ENCODE data around the gene RANBP9.

Gene RANBP9

DNA sequence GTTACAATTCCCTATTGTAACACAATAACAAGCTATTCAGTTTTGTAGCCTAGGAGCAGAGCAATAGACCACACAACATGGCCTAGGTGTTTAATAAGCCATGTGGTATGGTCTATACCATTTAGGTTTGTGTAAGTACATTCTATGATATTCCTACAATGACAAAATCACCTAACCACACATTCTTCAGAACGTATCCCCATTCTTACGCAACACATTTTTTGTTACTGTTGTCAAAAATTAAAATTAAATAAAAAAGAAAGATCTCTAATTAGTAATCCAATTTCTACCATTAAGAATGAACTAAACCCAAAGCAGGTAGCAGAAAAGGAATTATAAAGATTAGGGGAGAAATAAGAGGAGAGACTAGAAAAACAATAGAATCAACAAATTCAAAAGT, 44.0 kb downstream of the RANBP9 start:
- no peak overlapping the region for H3K27ac ChIP-seq (ENCODE audit: low read depth, low read length)
- peaks cover 10% of the 10 kb centered on the region; the same call in 1 of the 2 replicates for H3K4me1 ChIP-seq (ENCODE audit: control insufficient read depth, insufficient read depth, low read length)
- no peaks in the 10 kb centered on the region; the same call in 1 of the 2 replicates for H3K36me3 ChIP-seq (ENCODE audit: control insufficient read depth, insufficient read depth, low read length)
- no peaks in the 10 kb centered on the region for H3K27me3 ChIP-seq (ENCODE audit: control insufficient read depth, insufficient read depth, low read length)
- no peak overlapping the region for H3K4me3 ChIP-seq (ENCODE audit: low read depth, low read length)
- H3K9me3 ChIP-seq (ENCODE audit: control insufficient read depth, insufficient read depth, low read depth, low read length): peaks cover 4% of the 10 kb centered on the region; the same call in 1 of the 2 replicates
- H3K9ac ChIP-seq (ENCODE audit: low read length): no peak overlapping the region

DNA sequence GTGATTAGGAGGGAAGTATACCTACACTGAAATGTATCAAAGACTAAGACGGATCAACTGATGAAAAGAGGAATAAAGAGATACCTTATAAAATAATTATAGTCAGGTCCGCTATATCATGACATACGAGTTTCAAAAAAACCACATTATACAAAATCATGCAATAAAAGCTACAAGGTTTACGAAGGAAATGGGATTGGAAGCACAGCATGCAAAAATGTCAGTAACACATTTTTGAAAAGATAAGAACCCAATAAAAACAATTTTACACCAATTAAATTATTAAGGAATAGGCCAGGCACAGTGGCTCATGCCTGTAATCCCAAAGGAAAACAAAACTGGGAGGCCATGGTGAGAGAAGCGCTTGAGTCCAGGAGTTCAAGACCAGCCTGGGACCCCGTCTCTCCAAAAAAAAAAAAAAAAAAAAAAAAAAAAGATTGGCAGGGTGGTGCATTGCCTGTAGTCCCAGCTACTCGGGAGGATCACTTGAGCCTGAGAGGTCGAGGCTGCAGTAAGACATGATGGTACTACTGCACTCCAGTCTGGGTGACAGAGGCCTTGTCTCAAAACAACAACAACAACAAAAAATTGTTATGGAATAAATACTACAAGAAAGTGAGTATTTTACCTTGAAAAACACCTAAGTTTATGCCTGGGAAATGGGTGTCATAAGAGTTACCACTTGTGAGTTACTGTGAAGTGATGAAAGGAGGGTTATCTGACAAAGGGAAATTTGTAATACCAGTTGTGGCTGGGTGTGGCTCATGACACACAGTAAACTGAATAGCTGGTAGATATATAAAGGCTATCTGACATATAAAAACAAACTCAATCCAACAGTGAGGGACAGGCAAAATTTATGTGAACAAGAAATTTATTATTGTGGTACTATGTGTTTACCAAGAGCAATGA, 45.2 kb downstream of the RANBP9 start:
- H3K9me3 ChIP-seq (ENCODE audit: control insufficient read depth, insufficient read depth, low read depth, low read length): peaks cover 4% of the 10 kb centered on the region; the same call in 1 of the 2 replicates
- no peak overlapping the region for H3K4me3 ChIP-seq (ENCODE audit: low read depth, low read length)
- no peak overlapping the region for H3K27ac ChIP-seq (ENCODE audit: low read depth, low read length)
- H3K9ac ChIP-seq (ENCODE audit: low read length): no peak overlapping the region
- no peaks in the 10 kb centered on the region; the same call in 1 of the 2 replicates for H3K36me3 ChIP-seq (ENCODE audit: control insufficient read depth, insufficient read depth, low read length)
- H3K27me3 ChIP-seq (ENCODE audit: control insufficient read depth, insufficient read depth, low read length): no peaks in the 10 kb centered on the region
- H3K4me1 ChIP-seq (ENCODE audit: control insufficient read depth, insufficient read depth, low read length): peaks cover 13% of the 10 kb centered on the region

DNA sequence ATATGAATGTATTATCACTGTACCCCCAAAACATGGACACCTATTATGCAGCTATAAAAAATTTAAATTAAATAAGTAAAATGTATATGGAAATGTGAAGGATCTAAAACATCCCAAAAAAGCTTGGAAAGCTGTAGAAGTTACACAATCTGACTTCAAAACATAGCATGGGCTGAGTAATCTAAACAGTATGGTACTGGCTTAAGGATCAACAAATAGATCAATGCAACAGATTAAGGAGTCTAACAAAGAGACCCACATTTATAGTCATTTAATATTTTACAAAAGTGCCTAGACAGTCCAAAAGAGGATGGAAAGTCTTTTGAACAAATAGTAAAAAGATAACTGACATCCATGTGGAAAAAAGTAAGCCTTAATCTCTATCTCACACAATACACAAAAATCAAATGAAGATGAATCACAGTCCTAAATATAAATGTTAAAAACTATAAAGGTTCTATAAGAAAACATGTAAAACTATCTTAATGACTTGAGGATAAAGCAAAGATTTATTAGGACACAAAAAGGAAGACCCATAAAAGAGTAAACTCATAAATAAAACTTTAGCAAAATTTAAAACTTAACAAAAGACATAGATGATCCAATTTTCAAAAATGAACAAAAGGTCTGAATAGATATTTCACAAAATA, 46.8 kb downstream of the RANBP9 start:
- Histone ChIP-seq H3K36me3 (ENCODE audit: control insufficient read depth, insufficient read depth, low read length) (no peaks in the 10 kb centered on the region), H3K9me3 (ENCODE audit: control insufficient read depth, insufficient read depth, low read depth, low read length) (no peaks in the 10 kb centered on the region), H3K27ac (ENCODE audit: low read depth, low read length) (no peak overlapping the region), H3K4me3 (ENCODE audit: low read depth, low read length) (no peak overlapping the region), H3K4me1 (ENCODE audit: control insufficient read depth, insufficient read depth, low read length) (peaks cover 16% of the 10 kb centered on the region), H3K9ac (ENCODE audit: low read length) (no peak overlapping the region), H3K27me3 (ENCODE audit: control insufficient read depth, insufficient read depth, low read length) (no peaks in the 10 kb centered on the region)

DNA sequence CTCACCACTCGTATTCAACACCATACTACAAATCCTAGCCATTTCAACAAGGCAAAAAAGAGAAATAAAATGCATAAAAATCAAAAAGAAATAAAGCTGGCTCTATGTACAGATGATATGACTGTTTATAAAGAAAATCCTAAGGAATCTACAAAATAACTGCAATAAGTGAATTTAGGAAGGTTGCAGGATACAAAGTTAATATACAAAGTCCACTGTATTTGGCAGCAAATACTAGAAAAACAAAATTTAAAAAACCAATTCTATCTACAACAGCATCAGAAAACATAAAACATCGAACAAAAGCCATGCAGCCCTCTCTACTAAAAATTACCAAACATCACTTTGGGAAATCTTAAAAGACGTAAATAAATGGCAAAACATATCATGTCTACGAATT, 47.6 kb downstream of the RANBP9 start:
- Histone ChIP-seq H3K27me3 (ENCODE audit: control insufficient read depth, insufficient read depth, low read length) (no peaks in the 10 kb centered on the region), H3K9ac (ENCODE audit: low read length) (no peak overlapping the region), H3K4me1 (ENCODE audit: control insufficient read depth, insufficient read depth, low read length) (peaks cover 16% of the 10 kb centered on the region), H3K9me3 (ENCODE audit: control insufficient read depth, insufficient read depth, low read depth, low read length) (no peaks in the 10 kb centered on the region), H3K27ac (ENCODE audit: low read depth, low read length) (no peak overlapping the region), H3K36me3 (ENCODE audit: control insufficient read depth, insufficient read depth, low read length) (no peaks in the 10 kb centered on the region), H3K4me3 (ENCODE audit: low read depth, low read length) (no peak overlapping the region)

DNA sequence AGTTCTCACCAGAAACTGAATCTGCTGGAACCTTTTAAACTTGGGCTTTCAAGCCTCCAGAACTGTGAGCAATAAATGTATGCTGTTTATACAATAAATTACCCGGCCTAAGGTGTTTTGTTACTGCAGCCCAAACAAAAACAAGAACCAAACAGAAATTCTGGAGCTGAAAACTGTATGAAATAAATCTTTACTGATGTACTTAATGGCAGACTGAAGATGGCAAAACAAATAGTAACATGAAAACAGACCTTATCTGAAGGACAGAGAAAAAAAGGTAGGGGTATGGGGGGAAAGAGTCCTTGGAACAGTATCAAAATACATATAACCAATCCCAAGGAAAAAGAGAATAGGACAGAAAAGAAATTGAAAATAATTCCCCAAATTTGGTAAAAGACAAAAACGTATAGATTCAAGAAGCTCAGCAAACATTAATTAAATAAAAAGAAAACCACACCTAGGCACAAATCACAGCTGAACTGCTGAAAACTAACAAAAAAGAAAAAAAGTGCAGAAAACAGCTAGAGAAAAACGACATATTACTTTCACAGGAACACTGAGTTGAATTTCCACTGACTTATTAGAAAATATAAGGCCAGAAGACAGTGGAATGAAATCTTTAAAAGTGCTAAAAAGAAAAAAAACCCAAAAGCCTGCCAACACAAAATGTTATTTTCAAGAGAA, 48.8 kb downstream of the RANBP9 start:
- H3K4me1 ChIP-seq (ENCODE audit: control insufficient read depth, insufficient read depth, low read length): peaks cover 10% of the 10 kb centered on the region
- H3K9ac ChIP-seq (ENCODE audit: low read length): no peak overlapping the region
- H3K9me3 ChIP-seq (ENCODE audit: control insufficient read depth, insufficient read depth, low read depth, low read length): no peaks in the 10 kb centered on the region
- 0 out of 2 replicates have a peak overlapping the region, but pooled peaks have one; percentile 19 for H3K27ac ChIP-seq (ENCODE audit: low read depth, low read length)
- no peaks in the 10 kb centered on the region for H3K36me3 ChIP-seq (ENCODE audit: control insufficient read depth, insufficient read depth, low read length)
- no peak overlapping the region for H3K4me3 ChIP-seq (ENCODE audit: low read depth, low read length)
- no peaks in the 10 kb centered on the region for H3K27me3 ChIP-seq (ENCODE audit: control insufficient read depth, insufficient read depth, low read length)

DNA sequence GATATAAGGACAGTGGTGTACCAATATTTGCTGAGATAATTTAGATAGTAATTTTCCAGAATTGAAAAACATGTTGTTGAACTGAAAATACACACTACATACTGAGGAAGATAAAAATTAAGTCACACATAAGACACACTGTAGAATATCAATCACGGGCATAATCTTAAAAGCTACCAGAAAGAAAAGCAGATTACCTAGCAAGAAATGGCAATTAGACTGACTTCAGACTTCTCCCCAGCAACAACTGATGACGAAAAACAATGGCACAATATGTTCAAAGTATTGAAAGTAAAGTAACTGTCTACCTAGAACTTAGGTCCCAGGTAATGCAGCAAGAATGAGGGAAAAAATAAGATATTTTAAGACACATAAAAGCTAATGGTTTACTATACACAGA, 50.0 kb downstream of the RANBP9 start:
- Histone ChIP-seq H3K36me3 (ENCODE audit: control insufficient read depth, insufficient read depth, low read length) (no peaks in the 10 kb centered on the region), H3K4me3 (ENCODE audit: low read depth, low read length) (no peak overlapping the region), H3K4me1 (ENCODE audit: control insufficient read depth, insufficient read depth, low read length) (peaks cover 10% of the 10 kb centered on the region), H3K27ac (ENCODE audit: low read depth, low read length) (no peak overlapping the region), H3K27me3 (ENCODE audit: control insufficient read depth, insufficient read depth, low read length) (no peaks in the 10 kb centered on the region), H3K9ac (ENCODE audit: low read length) (no peak overlapping the region), H3K9me3 (ENCODE audit: control insufficient read depth, insufficient read depth, low read depth, low read length) (no peaks in the 10 kb centered on the region)

DNA sequence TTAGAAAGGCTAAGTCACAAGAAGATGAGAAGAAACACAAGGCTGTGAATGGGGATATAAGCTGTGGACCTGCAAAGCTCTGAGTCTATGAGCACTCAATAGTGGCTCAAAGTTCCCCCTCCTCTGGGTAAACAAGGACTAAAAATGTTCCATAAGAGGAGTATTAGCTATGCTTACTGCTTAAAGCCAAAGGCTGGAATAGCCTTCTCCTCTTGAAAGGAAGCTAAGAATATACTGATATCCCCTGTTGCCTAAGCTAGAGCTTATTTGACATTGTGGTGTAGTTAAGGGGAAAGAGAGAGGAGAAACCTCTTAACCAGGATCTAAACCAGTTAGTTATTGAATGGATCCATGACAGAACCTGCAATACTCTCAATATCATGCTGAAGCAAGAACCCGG, 50.7 kb downstream of the RANBP9 start:
- Histone ChIP-seq H3K27ac (ENCODE audit: low read depth, low read length) (no peak overlapping the region), H3K9me3 (ENCODE audit: control insufficient read depth, insufficient read depth, low read depth, low read length) (no peaks in the 10 kb centered on the region), H3K27me3 (ENCODE audit: control insufficient read depth, insufficient read depth, low read length) (no peaks in the 10 kb centered on the region), H3K36me3 (ENCODE audit: control insufficient read depth, insufficient read depth, low read length) (no peaks in the 10 kb centered on the region), H3K4me1 (ENCODE audit: control insufficient read depth, insufficient read depth, low read length) (peaks cover 10% of the 10 kb centered on the region), H3K9ac (ENCODE audit: low read length) (no peak overlapping the region), H3K4me3 (ENCODE audit: low read depth, low read length) (no peak overlapping the region)

DNA sequence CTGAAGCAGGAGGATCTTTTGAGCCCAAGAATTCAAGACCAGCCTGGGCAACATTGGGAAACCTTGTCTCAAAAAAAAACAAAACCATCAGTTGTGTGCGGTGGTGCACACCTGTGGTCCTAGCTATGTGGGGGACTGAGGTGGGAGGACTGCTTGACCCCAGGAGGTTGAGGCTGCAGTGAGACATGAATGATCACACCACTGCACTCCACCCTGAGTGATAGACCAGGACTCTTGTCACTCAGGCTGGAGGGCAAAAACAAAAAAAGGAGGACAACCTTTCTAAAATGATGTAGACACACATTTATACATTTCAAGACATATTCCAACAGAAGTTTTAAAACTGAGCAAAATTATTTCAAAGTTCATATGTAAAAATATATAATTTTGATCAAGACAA, 51.4 kb downstream of the RANBP9 start:
- H3K9me3 ChIP-seq (ENCODE audit: control insufficient read depth, insufficient read depth, low read depth, low read length): no peaks in the 10 kb centered on the region
- H3K9ac ChIP-seq (ENCODE audit: low read length): no peak overlapping the region
- no peak overlapping the region for H3K27ac ChIP-seq (ENCODE audit: low read depth, low read length)
- H3K27me3 ChIP-seq (ENCODE audit: control insufficient read depth, insufficient read depth, low read length): no peaks in the 10 kb centered on the region
- H3K4me1 ChIP-seq (ENCODE audit: control insufficient read depth, insufficient read depth, low read length): peaks cover 10% of the 10 kb centered on the region
- no peak overlapping the region for H3K4me3 ChIP-seq (ENCODE audit: low read depth, low read length)
- no peaks in the 10 kb centered on the region for H3K36me3 ChIP-seq (ENCODE audit: control insufficient read depth, insufficient read depth, low read length)

DNA sequence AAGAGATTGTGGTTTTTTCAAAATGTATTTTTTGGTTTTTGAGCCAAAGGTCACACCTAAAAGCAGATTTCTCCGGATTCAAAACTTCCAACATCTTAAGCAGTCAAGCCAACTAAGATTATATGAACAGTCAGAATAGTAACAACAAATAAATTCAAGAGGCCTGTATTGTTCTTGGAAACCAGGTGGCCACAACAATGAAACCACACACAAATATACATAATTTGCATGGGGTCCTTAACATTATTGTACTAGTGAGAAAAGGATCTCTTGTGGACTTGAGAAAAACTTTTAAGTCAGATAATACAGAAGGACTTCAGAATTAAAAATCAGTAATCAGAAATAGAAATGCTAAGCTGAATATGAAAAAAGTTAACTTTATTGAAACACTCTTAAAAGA, 55.9 kb downstream of the RANBP9 start:
- H3K9me3 ChIP-seq (ENCODE audit: control insufficient read depth, insufficient read depth, low read depth, low read length): no peaks in the 10 kb centered on the region
- H3K4me1 ChIP-seq (ENCODE audit: control insufficient read depth, insufficient read depth, low read length): no peaks in the 10 kb centered on the region
- H3K4me3 ChIP-seq (ENCODE audit: low read depth, low read length): no peak overlapping the region
- no peaks in the 10 kb centered on the region for H3K27me3 ChIP-seq (ENCODE audit: control insufficient read depth, insufficient read depth, low read length)
- no peak overlapping the region for H3K27ac ChIP-seq (ENCODE audit: low read depth, low read length)
- H3K9ac ChIP-seq (ENCODE audit: low read length): no peak overlapping the region
- H3K36me3 ChIP-seq (ENCODE audit: control insufficient read depth, insufficient read depth, low read length): peaks cover 4% of the 10 kb centered on the region; the same call in 1 of the 2 replicates

DNA sequence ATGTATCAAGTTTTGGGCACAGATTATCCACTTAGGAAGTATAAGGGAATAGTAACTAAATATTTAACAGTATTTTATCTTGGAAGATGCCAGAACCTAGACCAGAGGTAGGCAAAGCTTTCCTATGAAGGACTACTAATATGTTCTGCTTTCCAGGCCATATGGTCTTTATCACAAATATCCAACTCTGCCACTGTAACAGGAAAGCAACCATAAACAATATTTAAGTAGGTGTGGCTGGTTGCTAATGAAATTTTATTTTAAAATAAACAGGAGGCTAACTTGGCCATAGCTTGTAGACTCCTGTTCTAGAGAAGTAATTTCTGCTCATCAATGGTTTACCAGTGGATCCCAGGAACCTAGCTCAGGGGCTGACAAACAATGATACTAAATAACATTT, 57.1 kb downstream of the RANBP9 start:
- H3K4me1 ChIP-seq (ENCODE audit: control insufficient read depth, insufficient read depth, low read length): no peaks in the 10 kb centered on the region
- H3K9ac ChIP-seq (ENCODE audit: low read length): no peak overlapping the region
- H3K4me3 ChIP-seq (ENCODE audit: low read depth, low read length): no peak overlapping the region
- H3K36me3 ChIP-seq (ENCODE audit: control insufficient read depth, insufficient read depth, low read length): peaks cover 4% of the 10 kb centered on the region
- no peaks in the 10 kb centered on the region for H3K27me3 ChIP-seq (ENCODE audit: control insufficient read depth, insufficient read depth, low read length)
- no peak overlapping the region for H3K27ac ChIP-seq (ENCODE audit: low read depth, low read length)
- H3K9me3 ChIP-seq (ENCODE audit: control insufficient read depth, insufficient read depth, low read depth, low read length): no peaks in the 10 kb centered on the region

DNA sequence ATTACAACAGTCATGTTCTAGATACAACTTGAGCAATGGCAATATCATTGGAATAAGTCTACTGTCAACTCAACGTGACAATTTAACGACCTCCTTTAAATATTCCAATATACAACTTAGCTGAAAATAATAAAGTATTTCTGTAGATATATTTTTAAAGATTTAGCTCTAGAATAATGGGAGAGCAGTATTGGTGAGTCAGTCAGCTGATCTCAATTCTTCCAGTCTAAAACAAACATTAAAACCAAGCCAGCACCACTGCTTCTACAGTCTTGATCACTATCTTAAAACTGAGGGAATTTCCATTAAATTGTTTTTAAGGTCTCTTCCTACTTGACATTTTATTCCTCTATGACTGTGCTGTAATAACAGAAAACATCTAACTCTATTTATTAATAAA, 58.3 kb downstream of the RANBP9 start:
- H3K36me3 ChIP-seq (ENCODE audit: control insufficient read depth, insufficient read depth, low read length): peaks cover 4% of the 10 kb centered on the region
- no peak overlapping the region for H3K27ac ChIP-seq (ENCODE audit: low read depth, low read length)
- no peak overlapping the region for H3K4me3 ChIP-seq (ENCODE audit: low read depth, low read length)
- no peaks in the 10 kb centered on the region for H3K9me3 ChIP-seq (ENCODE audit: control insufficient read depth, insufficient read depth, low read depth, low read length)
- no peaks in the 10 kb centered on the region for H3K27me3 ChIP-seq (ENCODE audit: control insufficient read depth, insufficient read depth, low read length)
- no peak overlapping the region for H3K9ac ChIP-seq (ENCODE audit: low read length)
- no peaks in the 10 kb centered on the region for H3K4me1 ChIP-seq (ENCODE audit: control insufficient read depth, insufficient read depth, low read length)
